NCI-H1694 (cell line): Measurements from ENCODE around the gene NLRP9.

ENCODE experiments used
- DNase-seq: peaks from one replicate; lab custom pipeline; 2025; lab: John Stamatoyannopoulos, UW

The NLRP9 gene

GRCh38 chr19:55673465-55673864 lies 64.7 kb downstream of the NLRP9 start:
- no peak for DNase-seq

GRCh38 chr19:55672418-55672817 lies 65.8 kb downstream of the NLRP9 start:
- DNase-seq, result no peak

- DNase-seq, result no peak
Measured at GRCh38 chr19:55671054-55671378, 67.2 kb downstream of the NLRP9 start.

- no peak for DNase-seq
Measured at GRCh38 chr19:55670280-55671053, 67.7 kb downstream of the NLRP9 start.

- DNase-seq, result no peak
Measured at GRCh38 chr19:55669418-55670279, 68.6 kb downstream of the NLRP9 start.

GRCh38 chr19:55668603-55669348 lies 69.4 kb downstream of the NLRP9 start:
- DNase-seq, result no peak

- no peak for DNase-seq
Measured at GRCh38 chr19:55667958-55668357, 70.2 kb downstream of the NLRP9 start.

- no peak for DNase-seq
Measured at GRCh38 chr19:55667511-55667910, 70.7 kb downstream of the NLRP9 start.

- no peak for DNase-seq
Measured at GRCh38 chr19:55667006-55667381, 71.2 kb downstream of the NLRP9 start.

- DNase-seq, result no peak
Measured at GRCh38 chr19:55666343-55667005, 71.7 kb downstream of the NLRP9 start.

GRCh38 chr19:55663846-55664536 lies 74.2 kb downstream of the NLRP9 start:
- DNase-seq, result no peak

- no peak for DNase-seq
Measured at GRCh38 chr19:55661826-55662225, 76.4 kb downstream of the NLRP9 start.

GRCh38 chr19:55660991-55661390 lies 77.2 kb downstream of the NLRP9 start:
- DNase-seq, result no peak

- DNase-seq, result no peak
Measured at GRCh38 chr19:55660404-55660803, 77.8 kb downstream of the NLRP9 start.

GRCh38 chr19:55659822-55660221 lies 78.4 kb downstream of the NLRP9 start:
- no peak for DNase-seq

GRCh38 chr19:55658846-55659459 lies 79.2 kb downstream of the NLRP9 start:
- no peak for DNase-seq
